ENCODE measurements around the gene TNNC2. TPM values are rescaled to one million over a fixed set of nuclear protein-coding genes. Genes with fewer than 3 reads are reported as not detected.
"Not testable (repeated sequence)": the region's sequence is repeated elsewhere in the genome, so short reads cannot be mapped to it uniquely, and the experiment has no call there.

Gene TNNC2
- total RNA-seq = 10 to 100 TPM in 1 of 4 donors, 1 to 10 TPM in 2, not detected in 1; 1.4 to 10.7 (median 2.6) TPM

GRCh38 chr20:45827030-45827652 is at the start of gene TNNC2:
Gene TNNC2 (minus strand): TSS chr20:45827312. CDS start chr20:45827248, 64 bp downstream.
- no peak within 1 kb of the TSS for H3K4me3 ChIP-seq (ENCODE audit: low read depth, poor library complexity, severe bottlenecking)
- WGBS, 2 donors = 80 to 88% methylated on average over 8 of the region's 8 CpGs
- TF ChIP-seq, protein P1, sequence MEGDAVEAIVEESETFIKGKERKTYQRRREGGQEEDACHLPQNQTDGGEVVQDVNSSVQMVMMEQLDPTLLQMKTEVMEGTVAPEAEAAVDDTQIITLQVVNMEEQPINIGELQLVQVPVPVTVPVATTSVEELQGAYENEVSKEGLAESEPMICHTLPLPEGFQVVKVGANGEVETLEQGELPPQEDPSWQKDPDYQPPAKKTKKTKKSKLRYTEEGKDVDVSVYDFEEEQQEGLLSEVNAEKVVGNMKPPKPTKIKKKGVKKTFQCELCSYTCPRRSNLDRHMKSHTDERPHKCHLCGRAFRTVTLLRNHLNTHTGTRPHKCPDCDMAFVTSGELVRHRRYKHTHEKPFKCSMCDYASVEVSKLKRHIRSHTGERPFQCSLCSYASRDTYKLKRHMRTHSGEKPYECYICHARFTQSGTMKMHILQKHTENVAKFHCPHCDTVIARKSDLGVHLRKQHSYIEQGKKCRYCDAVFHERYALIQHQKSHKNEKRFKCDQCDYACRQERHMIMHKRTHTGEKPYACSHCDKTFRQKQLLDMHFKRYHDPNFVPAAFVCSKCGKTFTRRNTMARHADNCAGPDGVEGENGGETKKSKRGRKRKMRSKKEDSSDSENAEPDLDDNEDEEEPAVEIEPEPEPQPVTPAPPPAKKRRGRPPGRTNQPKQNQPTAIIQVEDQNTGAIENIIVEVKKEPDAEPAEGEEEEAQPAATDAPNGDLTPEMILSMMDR (IDR thresholded peaks at IDR 0.05) = no peak
- TF ChIP-seq POLR2A (IDR thresholded peaks at IDR 0.05) = no peak
- intact Hi-C loops (cut with DNase I; ENCODE audit: low total_unique reads) = no loop called here
- DNase-seq (ENCODE audit: low spot score in 2 of 2) = no peak

DNA sequence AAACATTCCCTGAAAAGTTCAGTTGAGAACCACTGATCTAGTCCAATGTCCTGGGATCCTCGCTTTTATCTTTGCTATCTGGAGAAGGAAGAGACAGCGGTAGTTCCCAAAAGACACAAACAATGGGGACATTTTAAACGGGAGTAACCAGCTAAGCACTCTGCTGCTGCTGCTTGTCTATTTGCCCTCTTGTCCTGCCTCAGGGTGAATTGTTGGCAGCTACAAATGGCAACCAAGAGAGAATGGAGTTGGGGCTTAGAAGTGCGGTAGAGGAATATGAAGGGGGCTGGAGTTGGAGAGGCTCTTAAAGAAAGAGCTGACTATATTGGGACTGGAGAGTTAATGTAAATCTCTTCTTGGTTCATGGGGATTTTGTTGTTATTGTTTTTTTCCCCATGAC is 47.5 kb upstream of the TNNC2 start:
- no peak for DNase-seq (ENCODE audit: low spot score in 2 of 2)
- intact Hi-C loops (cut with DNase I; ENCODE audit: low total_unique reads) = no loop called here
- TF ChIP-seq, protein P1 (IDR thresholded peaks at IDR 0.05) = no peak
- TF ChIP-seq POLR2A (IDR thresholded peaks at IDR 0.05) = no peak
- 66 to 67% methylated on average over 4 of the region's 4 CpGs for WGBS, 2 donors
- no peak overlapping the region for H3K4me3 ChIP-seq (ENCODE audit: low read depth, poor library complexity, severe bottlenecking)

DNA sequence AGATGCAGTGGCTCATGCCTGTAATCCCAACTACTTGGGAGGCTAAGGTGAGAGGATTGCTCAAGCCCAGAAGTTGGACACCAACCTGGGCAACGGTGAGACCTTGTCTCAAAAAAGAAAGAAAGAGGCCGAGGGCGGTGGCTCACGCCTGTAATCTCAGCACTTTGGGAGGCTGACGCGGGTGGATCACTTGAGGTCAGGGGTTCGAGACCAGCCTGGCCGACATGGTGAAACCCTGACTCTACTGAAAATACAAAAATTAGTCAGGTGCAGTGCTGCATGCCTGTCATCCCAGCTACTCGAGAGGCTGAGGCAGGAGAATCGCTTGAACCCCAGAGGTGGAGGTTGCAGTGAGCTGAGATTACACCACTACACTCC is 47.0 kb upstream of the TNNC2 start:
- WGBS, 2 donors = 90 to 95% methylated on average over 10 of the region's 10 CpGs
- DNase-seq (ENCODE audit: low spot score in 2 of 2); intact Hi-C loops (cut with DNase I; ENCODE audit: low total_unique reads); H3K4me3 ChIP-seq (ENCODE audit: low read depth, poor library complexity, severe bottlenecking): not testable (repeated sequence)

GRCh38 chr20:45873409-45874103 is 46.4 kb upstream of the TNNC2 start:
- no peak for TF ChIP-seq POLR2A (IDR thresholded peaks at IDR 0.05)
- TF ChIP-seq, protein P1 (IDR thresholded peaks at IDR 0.05) = no peak
- no peak for DNase-seq (ENCODE audit: low spot score in 2 of 2)
- H3K4me3 ChIP-seq (ENCODE audit: low read depth, poor library complexity, severe bottlenecking) = no peak overlapping the region
- 81 to 84% methylated on average over 1 of the region's 1 CpG for WGBS, 2 donors
- intact Hi-C loops (cut with DNase I; ENCODE audit: low total_unique reads) = no loop called here

GRCh38 chr20:45872626-45873025 is 45.5 kb upstream of the TNNC2 start:
- H3K4me3 ChIP-seq (ENCODE audit: low read depth, poor library complexity, severe bottlenecking) = no peak overlapping the region
- DNase-seq (ENCODE audit: low spot score in 2 of 2) = no peak
- 86 to 92% methylated on average over 4 of the region's 4 CpGs for WGBS, 2 donors
- intact Hi-C loops (cut with DNase I; ENCODE audit: low total_unique reads) = no loop called here
- no peak for TF ChIP-seq POLR2A (IDR thresholded peaks at IDR 0.05)
- TF ChIP-seq, protein P1 (IDR thresholded peaks at IDR 0.05) = no peak

DNA sequence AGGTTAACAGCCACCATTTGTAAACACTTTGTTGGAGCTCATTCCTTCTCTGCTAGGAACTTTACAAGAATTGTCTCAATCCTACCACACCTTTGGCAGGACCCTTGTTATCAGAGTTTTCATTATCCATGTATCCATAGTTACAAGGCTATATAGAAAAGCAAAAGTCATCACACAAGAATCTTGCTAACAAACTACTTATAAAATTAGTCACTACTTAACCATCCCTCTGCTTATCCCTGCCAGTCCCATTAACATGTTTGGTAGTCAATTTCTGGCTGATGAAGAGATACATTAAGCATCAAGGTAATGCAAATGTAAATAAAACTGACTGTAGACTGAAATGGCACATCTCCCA is 40.7 kb upstream of the TNNC2 start:
- DNase-seq (ENCODE audit: low spot score in 2 of 2) = no peak
- intact Hi-C loops (cut with DNase I; ENCODE audit: low total_unique reads) = no loop called here
- no peak for TF ChIP-seq POLR2A (IDR thresholded peaks at IDR 0.05)
- TF ChIP-seq, protein P1 (IDR thresholded peaks at IDR 0.05) = no peak

More for the DNA sequence above, 40.7 kb upstream of the TNNC2 start:
- H3K4me3 ChIP-seq (ENCODE audit: low read depth, poor library complexity, severe bottlenecking) = no peak overlapping the region

Measured in lower leg skin (tissue), 4 donors.